ENCODE results near the gene ELP5. TPM values are rescaled to one million over a fixed set of nuclear protein-coding genes. Genes with fewer than 3 reads are reported as not detected.

The ELP5 gene
- total RNA-seq, 6 experiments from 2014 or later: 28.7 to 36.1 (median 34.0) TPM

DNA sequence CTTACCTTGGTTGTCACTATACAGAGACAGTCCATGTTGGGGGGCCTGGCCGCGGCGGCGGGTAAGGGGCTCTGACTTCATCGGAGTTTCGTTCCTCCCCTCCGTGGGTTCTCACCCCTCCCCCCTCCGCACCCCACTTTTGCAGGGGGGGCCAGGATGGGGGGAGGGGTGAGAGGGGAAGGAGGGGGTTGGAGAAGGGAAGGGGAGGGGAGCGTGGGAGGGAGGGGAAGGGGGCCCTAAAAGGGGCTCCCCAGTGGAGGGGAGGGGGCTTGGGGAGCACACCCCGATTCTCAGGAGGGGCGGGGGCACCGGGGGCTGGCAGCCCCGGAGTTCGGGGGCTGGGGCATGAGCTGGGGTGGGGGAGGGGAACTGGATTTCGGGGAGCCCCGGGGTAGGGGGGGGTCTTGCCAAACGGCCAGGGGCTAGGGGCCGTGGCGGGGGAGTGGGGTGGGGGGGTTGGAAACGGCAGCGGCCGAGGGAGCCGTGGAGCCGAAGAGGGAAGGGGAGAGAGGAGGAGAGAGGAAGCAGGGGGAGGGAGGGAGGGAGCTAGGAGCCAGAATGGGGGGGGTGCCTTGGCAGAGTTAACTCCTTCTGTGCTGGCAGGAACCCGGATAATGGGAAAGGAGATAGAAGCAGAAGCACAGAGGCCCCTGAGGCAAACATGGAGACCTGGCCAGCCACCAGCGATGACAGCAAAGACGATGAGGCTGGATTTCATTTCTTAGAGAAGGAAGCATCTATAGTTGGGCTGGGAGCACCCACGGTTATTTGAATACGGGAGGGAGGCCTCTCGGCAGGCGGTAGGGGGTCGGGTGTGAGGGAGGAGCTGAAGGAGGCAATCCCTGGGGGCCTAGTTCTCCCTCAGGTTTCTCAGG is 34.7 kb upstream of the ELP5 start:
- Mint-ChIP-seq H3K9me3 (no peaks in the 10 kb centered on the region), H3K4me1 (ENCODE audit: low read depth) (peaks cover 84% of the 10 kb centered on the region), H3K27ac (peak overlapping the region; percentile 96), H3K27me3 (ENCODE audit: insufficient read depth) (peaks cover 33% of the 10 kb centered on the region), H3K4me3 (peak overlapping the region; percentile 88), H3K36me3 (ENCODE audit: low read depth) (peaks cover 23% of the 10 kb centered on the region)
- TF ChIP-seq, protein P1, sequence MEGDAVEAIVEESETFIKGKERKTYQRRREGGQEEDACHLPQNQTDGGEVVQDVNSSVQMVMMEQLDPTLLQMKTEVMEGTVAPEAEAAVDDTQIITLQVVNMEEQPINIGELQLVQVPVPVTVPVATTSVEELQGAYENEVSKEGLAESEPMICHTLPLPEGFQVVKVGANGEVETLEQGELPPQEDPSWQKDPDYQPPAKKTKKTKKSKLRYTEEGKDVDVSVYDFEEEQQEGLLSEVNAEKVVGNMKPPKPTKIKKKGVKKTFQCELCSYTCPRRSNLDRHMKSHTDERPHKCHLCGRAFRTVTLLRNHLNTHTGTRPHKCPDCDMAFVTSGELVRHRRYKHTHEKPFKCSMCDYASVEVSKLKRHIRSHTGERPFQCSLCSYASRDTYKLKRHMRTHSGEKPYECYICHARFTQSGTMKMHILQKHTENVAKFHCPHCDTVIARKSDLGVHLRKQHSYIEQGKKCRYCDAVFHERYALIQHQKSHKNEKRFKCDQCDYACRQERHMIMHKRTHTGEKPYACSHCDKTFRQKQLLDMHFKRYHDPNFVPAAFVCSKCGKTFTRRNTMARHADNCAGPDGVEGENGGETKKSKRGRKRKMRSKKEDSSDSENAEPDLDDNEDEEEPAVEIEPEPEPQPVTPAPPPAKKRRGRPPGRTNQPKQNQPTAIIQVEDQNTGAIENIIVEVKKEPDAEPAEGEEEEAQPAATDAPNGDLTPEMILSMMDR (IDR thresholded peaks at IDR 0.05): no peak
- DNase-seq: no peak

DNA sequence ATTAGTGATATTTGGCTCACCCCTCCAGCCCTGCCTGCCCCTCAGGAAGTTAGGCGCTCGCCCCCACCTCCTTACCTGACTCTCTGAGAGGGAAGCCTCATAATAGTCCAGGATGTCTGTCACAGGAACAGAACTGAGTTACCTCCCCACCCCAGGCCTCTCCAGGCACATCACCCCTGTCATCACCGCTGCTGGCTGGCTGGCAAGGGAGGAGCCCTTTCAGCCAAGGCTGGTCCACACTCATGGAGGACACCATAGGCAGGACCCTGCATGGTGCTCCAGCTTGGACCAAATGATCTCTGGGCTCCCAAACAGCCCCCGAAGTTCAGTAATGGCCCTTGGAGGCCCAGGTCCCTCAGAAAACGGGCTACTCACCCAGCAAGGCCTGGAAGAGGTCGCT is 33.8 kb upstream of the ELP5 start:
- peaks cover 22% of the 10 kb centered on the region for H3K36me3 Mint-ChIP-seq (ENCODE audit: low read depth)
- DNase-seq: no peak
- peaks cover 33% of the 10 kb centered on the region for H3K27me3 Mint-ChIP-seq (ENCODE audit: insufficient read depth)
- peak overlapping the region; percentile 88 for H3K4me3 Mint-ChIP-seq
- H3K4me1 Mint-ChIP-seq (ENCODE audit: low read depth): peaks cover 83% of the 10 kb centered on the region
- H3K27ac Mint-ChIP-seq: peak overlapping the region; percentile 92
- H3K9me3 Mint-ChIP-seq: no peaks in the 10 kb centered on the region
- TF ChIP-seq, protein P1 (IDR thresholded peaks at IDR 0.05): no peak

DNA sequence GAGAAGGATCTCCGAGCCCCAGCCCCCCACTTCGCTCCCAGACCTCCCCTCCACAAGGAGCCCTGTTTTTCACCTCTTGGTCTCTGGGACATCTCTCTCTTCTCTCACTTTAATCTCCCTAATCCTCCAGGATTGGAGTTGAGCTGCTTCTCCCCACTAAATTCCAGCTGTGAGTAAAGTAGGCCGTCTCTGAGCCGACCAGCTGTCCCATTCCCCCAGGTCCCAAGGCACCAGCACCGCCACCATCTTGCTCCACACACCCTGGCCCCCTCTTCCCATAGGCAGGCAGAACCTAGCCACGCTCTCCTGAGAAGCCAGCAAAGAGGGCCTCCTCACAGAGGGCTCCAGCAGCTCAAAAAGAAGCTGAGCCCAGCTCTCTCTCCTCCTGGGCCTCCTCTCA is 33.3 kb upstream of the ELP5 start:
- Mint-ChIP-seq H3K27ac (peak overlapping the region; percentile 92), H3K4me3 (peak overlapping the region; percentile 92), H3K9me3 (no peaks in the 10 kb centered on the region), H3K27me3 (ENCODE audit: insufficient read depth) (peaks cover 33% of the 10 kb centered on the region), H3K36me3 (ENCODE audit: low read depth) (peaks cover 22% of the 10 kb centered on the region), H3K4me1 (ENCODE audit: low read depth) (peaks cover 82% of the 10 kb centered on the region)
- DNase-seq: no peak
- TF ChIP-seq, protein P1 (IDR thresholded peaks at IDR 0.05): no peak

DNA sequence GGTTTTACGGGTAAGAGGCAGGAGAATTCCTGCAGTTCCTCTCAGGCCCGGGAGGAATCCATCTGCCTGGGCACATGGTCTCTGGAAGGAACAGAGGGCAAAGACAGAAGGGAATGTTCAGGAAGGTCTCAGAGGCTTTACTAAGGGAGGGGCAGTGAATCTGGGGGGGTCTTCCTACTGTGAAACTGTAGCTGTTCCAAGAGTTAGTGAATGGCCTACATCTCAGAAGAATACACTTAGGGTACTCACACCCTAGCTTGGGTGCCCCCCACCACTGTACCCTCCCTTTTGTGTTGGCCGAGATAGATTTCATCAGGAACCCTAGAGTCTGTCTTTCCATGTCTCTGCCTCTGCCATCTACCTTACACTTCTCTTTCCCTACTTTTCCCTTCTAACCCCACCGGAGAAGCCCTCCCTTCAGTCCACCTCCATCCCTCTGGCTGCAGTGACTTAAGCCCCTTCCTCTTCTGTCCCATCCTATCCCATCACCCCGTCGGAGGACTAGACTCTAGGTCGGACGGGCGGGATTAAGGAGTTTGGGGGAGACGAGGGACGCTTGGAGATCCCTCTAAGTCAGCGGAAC is 32.7 kb upstream of the ELP5 start:
- H3K27ac Mint-ChIP-seq: peak overlapping the region; percentile 92
- no peaks in the 10 kb centered on the region for H3K9me3 Mint-ChIP-seq
- H3K4me1 Mint-ChIP-seq (ENCODE audit: low read depth): peaks cover 80% of the 10 kb centered on the region
- TF ChIP-seq, protein P1 (IDR thresholded peaks at IDR 0.05): no peak
- H3K36me3 Mint-ChIP-seq (ENCODE audit: low read depth): peaks cover 25% of the 10 kb centered on the region
- peaks cover 32% of the 10 kb centered on the region for H3K27me3 Mint-ChIP-seq (ENCODE audit: insufficient read depth)
- peak overlapping the region; percentile 92 for H3K4me3 Mint-ChIP-seq
- no peak for DNase-seq

DNA sequence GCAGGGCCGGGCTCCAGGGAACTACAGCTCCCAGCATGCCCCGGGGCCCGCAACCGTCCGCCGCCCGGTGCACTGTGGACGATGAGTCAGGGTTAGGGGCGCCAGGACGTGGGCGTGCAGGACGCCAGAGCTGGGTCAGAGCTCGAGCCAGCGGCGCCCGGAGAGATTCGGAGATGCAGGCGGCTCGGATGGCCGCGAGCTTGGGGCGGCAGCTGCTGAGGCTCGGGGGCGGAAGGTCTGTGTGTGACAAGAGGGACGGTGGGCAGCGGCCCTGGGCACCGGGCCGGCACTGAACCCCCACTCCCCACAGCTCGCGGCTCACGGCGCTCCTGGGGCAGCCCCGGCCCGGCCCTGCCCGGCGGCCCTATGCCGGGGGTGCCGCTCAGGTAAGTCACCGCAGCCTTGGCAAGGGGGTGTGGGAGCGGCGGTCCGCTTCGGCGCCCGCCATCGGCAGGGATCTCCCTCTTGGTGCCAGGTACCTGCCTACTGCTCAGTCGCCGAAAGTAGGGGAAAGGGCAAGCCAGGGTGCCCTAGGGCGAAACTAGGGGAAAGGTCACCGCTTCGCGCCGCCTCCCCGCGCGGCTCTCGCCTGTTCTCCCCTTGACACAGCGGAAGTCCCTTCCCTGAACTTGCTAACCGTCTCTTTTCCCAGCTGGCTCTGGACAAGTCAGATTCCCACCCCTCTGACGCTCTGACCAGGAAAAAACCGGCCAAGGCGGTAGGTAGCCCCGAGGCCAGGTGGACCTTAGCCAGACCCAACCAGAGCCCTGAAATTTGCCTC is 32.0 kb upstream of the ELP5 start, which contains the start of the genes ACADVL and DLG4:
TSS of gene ACADVL (plus strand) at position 127 of the 781 bp plus-strand sequence. CDS start at position 174, 47 bp downstream.
TSS of gene DLG4 (minus strand) at position 25 of the 781 bp plus-strand sequence.
- peak within 1 kb of the TSS; percentile 92 for H3K4me3 Mint-ChIP-seq
- peak within 1 kb of the TSS; percentile 92 for H3K27ac Mint-ChIP-seq
- TF ChIP-seq, protein P1 (IDR thresholded peaks at IDR 0.05): no peak
- H3K36me3 Mint-ChIP-seq (ENCODE audit: low read depth): peaks cover 25% of the 10 kb centered on the region
- peak; percentile 82 for DNase-seq
- peaks cover 74% of the 10 kb centered on the region for H3K4me1 Mint-ChIP-seq (ENCODE audit: low read depth)
- no peaks in the 10 kb centered on the region for H3K9me3 Mint-ChIP-seq
- H3K27me3 Mint-ChIP-seq (ENCODE audit: insufficient read depth): peaks cover 29% of the 10 kb centered on the region

Data from HFFc6 (cell line).